HG02571 (cell line): Measurements from ENCODE around the gene OPN1MW3.
"Not testable (repeated sequence)": the region's sequence is repeated elsewhere in the genome, so short reads cannot be mapped to it uniquely, and the experiment has no call there.

Experiments used
- ATAC-seq: cut with Tn5 transposase; IDR thresholded peaks from one replicate; pipeline ENCODE4 v1.9.1; 2021; ENCODE audit warnings: mild to moderate bottlenecking, moderate library complexity; ENCODE audit not compliant: unreplicated experiment

The OPN1MW3 gene

GRCh38 chrX:154295664-154296310, 38.4 kb downstream of the OPN1MW3 start, which contains the start of gene TKTL1:
Gene TKTL1 (plus strand): TSS chrX:154295795. CDS start chrX:154295860, 65 bp downstream.
- ATAC-seq, result no peak

DNA sequence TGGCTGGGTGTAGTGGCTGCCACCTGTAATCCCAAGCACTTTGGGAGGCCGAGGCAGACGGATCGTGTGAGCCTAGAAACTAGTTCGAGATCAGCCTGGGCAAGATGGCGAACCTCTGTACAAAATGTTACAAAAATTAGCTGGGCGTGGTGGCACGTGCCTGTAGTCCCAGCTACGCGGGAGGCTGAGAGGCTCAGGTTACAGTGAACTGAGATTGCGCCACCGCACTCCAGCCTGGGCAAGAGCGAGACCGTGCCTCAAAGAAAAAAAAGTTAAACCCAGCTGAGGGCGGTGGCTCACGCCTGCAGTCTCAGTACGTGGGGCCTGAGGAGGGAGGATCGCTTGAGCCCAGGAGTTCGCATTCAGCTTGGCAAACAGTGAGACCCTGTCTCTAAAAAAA, 39.3 kb downstream of the OPN1MW3 start:
- no peak for ATAC-seq

DNA sequence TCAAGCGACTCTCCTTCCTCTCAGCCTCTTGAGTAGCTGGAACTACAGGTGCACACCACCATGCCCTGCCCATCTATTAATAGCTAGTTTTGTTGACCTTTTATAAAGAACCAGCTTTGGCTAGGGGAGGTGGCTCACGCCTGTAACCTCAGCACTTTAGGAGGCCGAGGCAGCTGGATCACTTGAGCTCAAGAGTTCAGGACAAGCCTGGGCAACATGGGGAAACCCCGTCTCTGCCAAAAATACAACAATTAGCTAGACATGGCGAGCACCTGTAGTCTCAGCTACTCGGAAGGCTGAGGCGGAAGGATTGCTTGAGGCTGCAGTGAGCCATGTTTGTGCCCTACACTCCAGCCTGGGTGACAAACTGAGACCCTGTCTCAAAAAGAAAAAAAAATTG, 40.9 kb downstream of the OPN1MW3 start:
- peak; percentile 65 for ATAC-seq

GRCh38 chrX:154300816-154301215, 43.4 kb downstream of the OPN1MW3 start:
- ATAC-seq, result no peak

DNA sequence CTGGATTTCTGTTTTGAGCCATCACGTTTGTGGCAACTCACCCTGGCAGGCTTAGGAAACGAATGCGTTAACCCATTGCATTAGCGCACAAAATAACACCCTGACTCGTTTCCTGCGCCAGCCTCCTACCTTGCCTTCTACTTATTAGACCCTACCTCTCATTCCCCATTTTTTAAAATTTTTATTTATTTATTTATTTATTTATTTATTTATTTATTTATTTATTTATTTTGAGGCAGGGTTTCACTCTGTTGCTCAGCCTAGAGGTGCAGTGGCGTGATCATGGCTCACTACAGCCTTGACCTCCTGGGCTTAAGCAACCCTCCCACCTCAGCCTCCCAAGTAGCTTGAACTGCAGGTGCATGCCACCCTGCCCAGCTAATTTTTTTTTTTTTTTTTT, 45.6 kb downstream of the OPN1MW3 start:
- not testable (repeated sequence) for ATAC-seq

GRCh38 chrX:154303476-154303875, 46.1 kb downstream of the OPN1MW3 start:
- ATAC-seq, result no peak

- ATAC-seq, result no peak
These were observed 47.5 kb downstream of the OPN1MW3 start for GRCh38 chrX:154304846-154305245.

DNA sequence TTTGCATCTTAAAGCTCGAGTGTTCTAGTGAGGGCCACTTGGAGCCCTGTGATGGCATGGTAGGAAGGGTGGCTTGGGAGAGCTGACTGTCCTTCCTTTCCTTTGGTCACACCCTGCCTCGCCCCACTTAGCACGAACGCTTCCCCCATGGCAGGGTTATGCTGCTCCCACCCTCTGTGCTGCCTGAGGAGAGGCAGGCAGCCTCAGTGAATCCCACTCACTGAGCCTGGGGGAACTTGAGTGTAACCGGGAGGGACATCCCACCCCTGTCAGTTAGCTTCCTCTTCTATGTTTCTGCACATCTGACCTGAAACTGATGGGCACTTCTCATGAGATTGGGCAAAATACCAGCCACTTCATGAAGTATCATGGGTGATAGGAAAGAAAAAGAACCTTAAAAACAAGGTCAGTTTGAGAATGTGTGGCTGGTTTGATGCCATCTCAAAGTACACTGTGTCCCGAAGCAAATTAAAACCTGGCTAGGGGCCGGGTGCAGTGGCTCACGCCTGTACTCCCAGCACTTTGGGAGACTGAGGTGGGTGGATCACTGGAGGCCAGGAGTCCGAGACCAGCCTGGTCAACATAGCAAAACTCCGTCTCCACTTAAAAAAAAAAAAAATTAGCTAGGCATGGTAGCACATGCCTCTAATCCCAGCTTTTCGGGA, 48.3 kb downstream of the OPN1MW3 start:
- no peak for ATAC-seq

GRCh38 chrX:154307202-154307601, 49.8 kb downstream of the OPN1MW3 start:
- no peak for ATAC-seq

- no peak for ATAC-seq
These were observed 50.9 kb downstream of the OPN1MW3 start for GRCh38 chrX:154308108-154308946.

DNA sequence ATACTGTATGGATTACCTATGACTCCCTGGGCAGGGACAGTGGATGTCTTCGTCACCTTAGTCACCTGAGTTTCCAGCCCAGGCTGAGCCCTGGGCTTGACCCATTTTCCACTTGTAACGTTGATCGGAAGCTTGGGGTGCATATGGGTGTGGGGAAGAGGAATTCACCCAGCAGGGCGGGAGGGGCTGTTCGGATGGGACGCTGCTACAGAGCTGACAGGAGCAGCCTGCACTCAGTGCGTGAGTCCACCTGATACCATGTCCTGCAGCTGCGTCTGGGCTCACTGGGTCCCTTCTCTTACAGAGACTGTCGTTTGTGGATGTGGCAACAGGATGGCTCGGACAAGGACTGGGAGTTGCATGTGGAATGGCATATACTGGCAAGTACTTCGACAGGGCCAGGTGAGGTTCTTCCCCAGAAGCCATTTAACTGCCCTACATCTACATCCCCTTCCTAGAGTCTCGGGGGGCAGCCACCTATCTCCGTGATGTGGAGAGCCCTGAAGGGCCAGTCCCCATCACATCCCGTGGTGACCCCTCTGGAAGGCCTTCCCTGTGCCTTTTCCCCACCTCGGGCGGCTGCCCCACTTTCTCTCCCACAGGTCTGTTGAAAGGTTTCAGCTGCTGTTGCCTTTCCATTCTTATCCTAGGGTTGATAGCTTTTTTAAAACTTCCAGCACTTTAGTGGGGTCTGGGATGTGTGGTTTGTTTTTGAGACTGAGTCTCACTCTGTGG, 51.8 kb downstream of the OPN1MW3 start:
- ATAC-seq, result no peak

- ATAC-seq, result no peak
These were observed 53.5 kb downstream of the OPN1MW3 start for GRCh38 chrX:154310616-154311536.

GRCh38 chrX:154312116-154312515, 54.7 kb downstream of the OPN1MW3 start:
- ATAC-seq, result no peak

DNA sequence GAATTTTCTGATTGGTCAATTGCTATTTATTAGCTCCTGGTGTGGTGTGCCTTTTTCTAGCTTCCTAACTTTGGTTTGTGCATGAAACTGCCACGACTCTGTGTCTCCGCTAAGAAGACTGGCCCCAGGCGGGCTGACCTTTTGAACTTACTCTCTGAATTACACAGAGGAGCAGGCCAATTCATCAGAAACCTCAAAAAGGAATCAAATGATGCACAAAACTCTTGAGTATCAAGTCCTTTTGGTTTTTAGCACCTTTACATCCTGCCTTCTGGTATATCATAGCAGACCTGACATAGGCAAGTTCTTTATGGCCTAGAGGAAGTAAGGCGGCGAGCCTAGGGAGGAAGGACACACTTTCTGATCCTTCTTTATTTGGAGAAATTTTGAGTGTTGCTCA, 55.8 kb downstream of the OPN1MW3 start:
- ATAC-seq, result no peak

GRCh38 chrX:154315416-154315815, 58.0 kb downstream of the OPN1MW3 start:
- no peak for ATAC-seq

DNA sequence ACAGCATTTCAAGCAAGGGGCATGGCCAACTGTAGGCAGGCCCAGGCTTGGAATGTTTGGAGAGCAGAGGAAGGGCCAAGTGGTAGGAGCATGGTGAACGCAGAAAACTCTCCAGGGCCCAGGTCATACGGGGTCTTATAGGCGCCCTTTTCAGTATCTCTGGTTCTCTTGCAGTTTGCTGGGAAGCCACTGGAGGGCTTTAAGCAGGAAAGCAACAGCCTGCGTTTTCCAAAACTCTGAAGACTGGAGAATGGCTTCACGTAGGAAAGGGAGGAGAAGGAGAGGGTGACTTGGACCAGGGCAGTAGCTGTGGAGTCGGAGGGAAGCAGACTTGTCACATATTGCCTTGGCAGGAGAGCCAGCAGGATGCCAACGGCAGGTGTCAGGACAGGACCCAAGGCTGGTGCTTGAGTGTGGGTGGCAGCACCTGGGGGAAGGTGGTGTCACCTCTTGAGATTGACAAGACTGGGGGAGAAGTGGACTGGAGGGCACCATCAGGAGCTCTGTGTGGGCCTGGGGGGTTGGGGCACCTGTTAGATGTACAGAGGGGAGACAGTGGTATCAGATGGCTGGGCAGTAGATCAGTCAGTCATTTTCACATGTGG, 60.1 kb downstream of the OPN1MW3 start:
- ATAC-seq, result no peak

- ATAC-seq, result no peak
These were observed 63.0 kb downstream of the OPN1MW3 start for GRCh38 chrX:154320406-154320805.
